CD4-positive, alpha-beta T cell (primary cell): Measurements from ENCODE around the gene COL9A1. TPM values are rescaled to one million over a fixed set of nuclear protein-coding genes. Genes with fewer than 3 reads are reported as not detected.

Experiments
- ATAC-seq: fragments of 200-7000 bp; cut with Tn5 transposase; one replicate; pipeline ENCODE4 v1.10.0; 2022; ENCODE audit warnings: mild to moderate bottlenecking; ENCODE audit not compliant: poor library complexity
- CTCF ChIA-PET: fragments of 350-600 bp; sonication (Branson Sonifier 250); formaldehyde crosslinking; loops from one replicate; lab custom pipeline; 2021; ENCODE audit warnings: antibody characterized with exemption, inconsistent platforms; lab: Charles Lee
- POLR2A ChIA-PET: fragments of 350-600 bp; sonication (Branson Sonifier 250); formaldehyde crosslinking; loops from one replicate; lab custom pipeline; 2021; ENCODE audit warnings: antibody characterized with exemption, inconsistent platforms; lab: Charles Lee
- DNase-seq, 14 experiments: peaks; one replicate each; pipeline ENCODE4 v3.0.0-alpha.2; 2013 to 2020; ENCODE audit warnings: mixed read lengths in 2 of 14
- H3K27ac ChIP-seq, 2 donors: one replicate each; pipeline versions ENCODE4 v1.5.1 to v1.7.0; 2013; ENCODE audit warnings: low read length in 2 of 2, low read depth in 1 of 2, mild to moderate bottlenecking in 1 of 2
- H3K27me3 ChIP-seq, 2 experiments: 1 replicate in 1 of 2; 2 replicates in 1 of 2; pipeline versions ENCODE4 v1.6.1 to v1.7.0; 2013; ENCODE audit warnings: low read length in 2 of 2, control low read depth in 1 of 2, mild to moderate bottlenecking in 1 of 2, moderate library complexity in 1 of 2; ENCODE audit not compliant: insufficient read depth in 2 of 2, control insufficient read depth in 1 of 2
- H3K36me3 ChIP-seq: one replicate; pipeline ENCODE4 v1.6.1; 2013; ENCODE audit warnings: low read length, control low read depth; ENCODE audit not compliant: insufficient read depth
- H3K4me1 ChIP-seq: one replicate; pipeline ENCODE4 v1.6.1; 2013; ENCODE audit warnings: low read length, control low read depth; ENCODE audit not compliant: insufficient read depth
- H3K4me3 ChIP-seq: one replicate; pipeline ENCODE4 v1.5.1; 2013; ENCODE audit warnings: mild to moderate bottlenecking, low read length, moderate library complexity
- H3K9me3 ChIP-seq, 2 experiments: 1 replicate in 1 of 2; 2 replicates in 1 of 2; pipeline versions ENCODE4 v1.6.1 to v1.7.0; 2013; ENCODE audit warnings: low read length in 2 of 2, mild to moderate bottlenecking in 2 of 2, control low read depth in 1 of 2, moderate library complexity in 1 of 2; ENCODE audit not compliant: control insufficient read depth in 1 of 2, insufficient read depth in 1 of 2
- H3K27ac Mint-ChIP-seq: one replicate; pipeline ENCODE4 v1.8.0; 2020; ENCODE audit warnings: mixed read lengths
- H3K27me3 Mint-ChIP-seq: one replicate; pipeline ENCODE4 v1.8.0; 2021; ENCODE audit warnings: mixed read lengths
- H3K36me3 Mint-ChIP-seq: one replicate; pipeline ENCODE4 v1.8.0; 2021; ENCODE audit warnings: low read depth, mixed read lengths
- H3K4me1 Mint-ChIP-seq: one replicate; pipeline ENCODE4 v1.8.0; 2021; ENCODE audit warnings: low read depth, mixed read lengths
- H3K4me3 Mint-ChIP-seq: one replicate; pipeline ENCODE4 v1.8.0; 2020; ENCODE audit warnings: mild to moderate bottlenecking, mixed read lengths
- H3K9me3 Mint-ChIP-seq: one replicate; pipeline ENCODE4 v1.8.0; 2020; ENCODE audit warnings: mixed read lengths
- intact Hi-C, 2 experiments: fragments of 100-400 bp; cut with DNase I in 1 of 2; cut with micrococcal nuclease in 1 of 2; formaldehyde crosslinking; loops; one replicate each; pipeline versions ENCODE4 v1.15.1 to v1.9.0; 2023 to 2025; cut with DNase I, micrococcal nuclease
- total RNA-seq, 174 experiments: library from RNA in 2 of 174; stranded (reverse) in 2 of 174; gene quantifications; one replicate each; pipeline ENCODE4 v1.2.3 and lab custom pipeline; 2021 to 2026
- TF ChIP-seq, protein P1 (sequence below): fragments of 200-600 bp; IDR thresholded peaks from one replicate; pipeline ENCODE4 v1.8.0; 2022; ENCODE audit warnings: antibody characterized with exemption, mild to moderate bottlenecking

Gene COL9A1
- total RNA-seq, 2 experiments from 2014 or later, result not detected

DNA sequence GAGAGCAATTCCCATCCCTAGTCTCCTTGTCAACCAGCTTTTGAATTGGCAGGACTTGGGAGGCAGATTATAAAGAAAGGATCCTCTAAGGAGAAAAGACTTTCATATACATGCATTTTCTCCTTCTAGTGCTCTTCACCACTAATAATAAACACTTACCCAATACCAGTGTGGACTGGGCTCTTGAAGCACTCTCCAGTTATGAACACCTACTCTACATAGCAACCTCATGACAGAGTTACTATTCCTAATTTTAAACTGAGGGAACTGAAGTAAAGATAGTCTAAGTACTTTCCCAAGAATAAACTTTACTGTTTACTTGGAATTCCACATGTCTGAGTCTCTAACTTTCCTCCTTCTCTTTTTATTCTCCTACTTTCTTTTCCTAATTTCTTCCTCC, 4.8 kb downstream of the COL9A1 start:
- ATAC-seq (no peak), DNase-seq (no peak)
- Histone ChIP-seq H3K27me3 (peaks cover 3 to 18% of the 10 kb centered on the region in 2 experiments), H3K36me3 (no peaks in the 10 kb centered on the region), H3K9me3 (no peaks in the 10 kb centered on the region), H3K4me1 (no peaks in the 10 kb centered on the region), H3K4me3 (no peak overlapping the region), H3K27ac (no peak overlapping the region)
- H3K27me3 Mint-ChIP-seq, result peaks cover 36% of the 10 kb centered on the region
- H3K4me3 Mint-ChIP-seq, result no peak overlapping the region
- TF ChIP-seq, protein P1, sequence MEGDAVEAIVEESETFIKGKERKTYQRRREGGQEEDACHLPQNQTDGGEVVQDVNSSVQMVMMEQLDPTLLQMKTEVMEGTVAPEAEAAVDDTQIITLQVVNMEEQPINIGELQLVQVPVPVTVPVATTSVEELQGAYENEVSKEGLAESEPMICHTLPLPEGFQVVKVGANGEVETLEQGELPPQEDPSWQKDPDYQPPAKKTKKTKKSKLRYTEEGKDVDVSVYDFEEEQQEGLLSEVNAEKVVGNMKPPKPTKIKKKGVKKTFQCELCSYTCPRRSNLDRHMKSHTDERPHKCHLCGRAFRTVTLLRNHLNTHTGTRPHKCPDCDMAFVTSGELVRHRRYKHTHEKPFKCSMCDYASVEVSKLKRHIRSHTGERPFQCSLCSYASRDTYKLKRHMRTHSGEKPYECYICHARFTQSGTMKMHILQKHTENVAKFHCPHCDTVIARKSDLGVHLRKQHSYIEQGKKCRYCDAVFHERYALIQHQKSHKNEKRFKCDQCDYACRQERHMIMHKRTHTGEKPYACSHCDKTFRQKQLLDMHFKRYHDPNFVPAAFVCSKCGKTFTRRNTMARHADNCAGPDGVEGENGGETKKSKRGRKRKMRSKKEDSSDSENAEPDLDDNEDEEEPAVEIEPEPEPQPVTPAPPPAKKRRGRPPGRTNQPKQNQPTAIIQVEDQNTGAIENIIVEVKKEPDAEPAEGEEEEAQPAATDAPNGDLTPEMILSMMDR, result no peak
- no peaks in the 10 kb centered on the region for H3K9me3 Mint-ChIP-seq
- ChIA-PET CTCF (no interaction called here), POLR2A (no interaction called here)
- H3K36me3 Mint-ChIP-seq, result no peaks in the 10 kb centered on the region
- H3K27ac Mint-ChIP-seq, result no peak overlapping the region
- no peaks in the 10 kb centered on the region for H3K4me1 Mint-ChIP-seq
- intact Hi-C loops, result no loop called here

DNA sequence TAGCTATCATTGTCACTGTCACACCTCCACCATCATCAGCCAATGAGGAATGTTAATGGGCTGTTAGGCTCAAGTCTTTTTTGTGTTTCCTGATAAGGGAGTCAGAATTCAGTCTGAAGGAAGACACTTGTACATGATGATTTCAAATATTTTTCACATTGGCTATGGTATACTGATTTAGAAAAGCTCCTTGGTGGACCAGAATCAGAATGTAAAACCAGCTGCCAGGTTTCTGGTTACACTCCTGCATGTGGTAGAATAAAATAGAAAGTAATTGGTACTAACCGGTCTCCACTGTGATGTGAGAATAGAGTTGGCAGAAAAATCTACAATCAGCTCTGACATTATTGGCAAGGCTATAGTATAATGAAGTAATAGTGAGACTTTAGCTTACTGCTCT, 10.7 kb downstream of the COL9A1 start:
- ATAC-seq (no peak), DNase-seq (no peak)
- no peaks in the 10 kb centered on the region for H3K4me1 ChIP-seq
- H3K9me3 Mint-ChIP-seq, result no peaks in the 10 kb centered on the region
- H3K27me3 Mint-ChIP-seq, result peaks cover 17% of the 10 kb centered on the region
- no peaks in the 10 kb centered on the region for H3K36me3 Mint-ChIP-seq
- ChIA-PET POLR2A (no interaction called here), CTCF (interaction anchor here (0.7 kb wide), 1 partner anchor 18 kb away, joined by 3 read pairs; no protein-coding TSS in a partner anchor)
- no peak overlapping the region for H3K27ac ChIP-seq
- H3K27me3 ChIP-seq, result no peaks in the 10 kb centered on the region
- TF ChIP-seq, protein P1, result no peak
- no peak overlapping the region for H3K4me3 Mint-ChIP-seq
- H3K36me3 ChIP-seq, result no peaks in the 10 kb centered on the region
- intact Hi-C loops, result no loop called here
- no peaks in the 10 kb centered on the region for H3K4me1 Mint-ChIP-seq
- H3K9me3 ChIP-seq, result no peaks in the 10 kb centered on the region
- no peak overlapping the region for H3K4me3 ChIP-seq
- no peak overlapping the region for H3K27ac Mint-ChIP-seq

DNA sequence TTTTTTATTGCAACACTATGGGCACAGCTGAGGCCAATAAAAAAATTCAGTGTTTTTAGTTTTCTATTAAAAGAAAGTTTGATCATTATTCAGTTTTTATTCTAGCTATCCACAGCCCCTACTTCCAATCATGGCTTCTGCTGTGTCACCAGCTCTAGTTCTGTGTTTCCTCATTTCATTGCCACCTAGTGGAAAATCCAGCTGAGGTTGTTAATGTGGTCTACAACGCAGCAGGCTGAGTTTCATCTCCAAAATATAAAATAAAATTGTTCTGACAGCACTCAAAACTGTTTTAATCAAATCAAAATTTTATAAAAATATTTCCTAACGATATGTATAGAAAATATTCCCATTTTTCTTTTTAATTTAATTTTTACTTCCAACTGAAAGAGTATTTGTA, 13.6 kb downstream of the COL9A1 start:
- H3K4me1 ChIP-seq, result no peaks in the 10 kb centered on the region
- intact Hi-C loops, result no loop called here
- no peak for ATAC-seq
- no peak for DNase-seq
- CTCF ChIA-PET, result no interaction called here
- TF ChIP-seq, protein P1, result no peak
- Mint-ChIP-seq H3K27me3 (peaks cover 21% of the 10 kb centered on the region), H3K36me3 (no peaks in the 10 kb centered on the region), H3K4me3 (no peak overlapping the region), H3K27ac (no peak overlapping the region), H3K9me3 (no peaks in the 10 kb centered on the region), H3K4me1 (no peaks in the 10 kb centered on the region)
- H3K4me3 ChIP-seq, result no peak overlapping the region
- no peak overlapping the region for H3K27ac ChIP-seq
- no peaks in the 10 kb centered on the region for H3K36me3 ChIP-seq
- no peaks in the 10 kb centered on the region for H3K9me3 ChIP-seq
- POLR2A ChIA-PET, result no interaction called here
- no peaks in the 10 kb centered on the region for H3K27me3 ChIP-seq
